HG03439 (cell line): ENCODE data around the gene MYORG.

Experiments
- ATAC-seq: cut with Tn5 transposase; IDR thresholded peaks from one replicate; pipeline ENCODE4 v1.9.1; 2021; ENCODE audit warnings: mild to moderate bottlenecking, moderate library complexity; ENCODE audit not compliant: unreplicated experiment

Gene MYORG

GRCh38 chr9:34376596-34377403, at the start of gene MYORG:
Gene MYORG (minus strand): TSS chr9:34376898. CDS start chr9:34372943, 3,955 bp downstream.
- peak; percentile 82 for ATAC-seq

GRCh38 chr9:34419716-34420504, 43.2 kb upstream of the MYORG start:
- ATAC-seq = no peak

DNA sequence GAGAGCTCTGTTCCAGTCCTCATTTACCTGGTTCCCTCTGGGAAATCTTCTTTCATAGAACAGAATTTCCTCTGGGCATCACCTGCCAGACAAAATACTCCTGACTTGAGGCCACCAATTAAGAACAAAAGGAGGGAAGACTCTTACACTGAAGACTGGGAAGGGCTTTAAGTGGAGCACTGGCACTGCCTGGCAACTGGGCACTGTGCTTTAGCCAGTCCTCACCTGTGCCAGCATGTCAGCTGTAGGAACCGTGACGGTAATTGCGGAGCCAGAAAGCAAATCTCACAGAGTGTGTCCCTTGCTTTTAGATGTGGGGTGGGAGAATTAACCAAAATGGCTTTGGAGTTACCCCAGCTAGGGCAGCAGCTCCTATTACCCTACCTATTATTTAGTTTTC, 41.0 kb upstream of the MYORG start:
- no peak for ATAC-seq

GRCh38 chr9:34413231-34413852, 36.6 kb upstream of the MYORG start:
- no peak for ATAC-seq

- no peak for ATAC-seq
Measured at GRCh38 chr9:34412336-34412735, 35.6 kb upstream of the MYORG start.

GRCh38 chr9:34409154-34409553, 32.5 kb upstream of the MYORG start:
- no peak for ATAC-seq

- no peak for ATAC-seq
Measured at GRCh38 chr9:34408173-34408572, 31.5 kb upstream of the MYORG start.

DNA sequence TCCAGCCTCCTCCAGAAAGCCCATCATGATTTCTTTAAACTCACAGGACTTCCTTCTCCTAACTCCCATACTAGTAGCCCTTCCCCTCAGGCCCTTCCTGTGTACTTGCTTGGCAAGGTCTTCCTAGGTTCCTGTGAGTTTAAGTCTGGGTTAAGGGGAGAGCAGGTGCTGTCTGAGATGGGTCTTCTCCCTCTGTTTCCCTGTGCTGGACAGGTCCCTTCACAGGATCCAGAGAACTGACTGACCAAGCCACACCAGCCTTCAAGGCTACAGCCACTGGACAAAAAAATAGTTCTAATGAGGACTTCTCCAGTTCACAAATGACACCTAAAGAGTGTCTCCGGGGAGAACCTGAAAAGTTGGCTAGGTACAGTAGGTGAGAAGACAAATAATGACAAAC, 29.5 kb upstream of the MYORG start:
- ATAC-seq = no peak

- ATAC-seq = no peak
Measured at GRCh38 chr9:34405719-34406118, 29.0 kb upstream of the MYORG start.

- no peak for ATAC-seq
Measured at GRCh38 chr9:34403554-34404380, 27.1 kb upstream of the MYORG start.

DNA sequence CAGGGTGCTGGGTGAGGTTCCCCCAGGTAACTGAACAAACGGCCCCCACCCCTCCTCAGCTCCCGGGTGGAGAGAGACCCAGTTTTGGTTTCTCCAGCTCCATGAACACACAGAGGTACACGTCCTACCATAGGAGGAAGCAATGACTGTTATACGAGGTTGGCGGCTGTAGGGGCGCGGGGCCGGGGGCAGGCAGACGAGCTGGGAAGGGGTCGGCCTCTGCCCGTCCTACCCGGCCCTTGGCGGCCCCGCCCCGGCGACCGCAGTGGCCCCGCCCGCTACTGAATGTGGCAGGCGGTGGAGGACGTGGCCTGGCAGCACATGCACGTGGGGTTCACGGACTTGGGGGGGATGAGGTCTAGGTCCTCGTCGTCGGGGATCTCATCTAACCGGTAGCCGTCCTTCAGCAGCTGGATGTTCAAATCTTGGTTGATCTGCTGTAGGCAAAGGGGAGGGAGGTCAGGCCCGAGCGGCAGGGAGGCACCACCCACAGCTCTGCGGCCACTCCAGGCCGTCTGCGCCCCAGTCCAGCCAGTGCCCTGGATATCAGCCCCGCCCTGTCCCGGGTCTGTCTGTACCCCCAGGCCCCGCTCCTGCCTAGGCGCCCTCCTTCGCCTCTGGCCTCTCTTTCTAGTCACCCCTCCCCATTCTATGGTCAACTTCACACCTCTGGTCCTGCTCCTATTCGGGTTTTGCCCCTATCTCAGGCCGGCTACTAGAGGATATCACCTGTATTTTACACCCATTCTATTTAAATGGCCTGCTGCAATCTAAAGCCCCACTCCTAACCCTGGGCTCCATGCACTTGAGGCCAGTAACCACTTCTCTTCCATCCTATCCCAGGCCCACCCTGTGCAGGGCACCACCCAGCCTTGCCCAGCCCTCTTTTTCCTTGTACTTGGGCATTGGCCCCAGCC, 24.2 kb upstream of the MYORG start:
- no peak for ATAC-seq

- ATAC-seq = no peak
Measured at GRCh38 chr9:34400275-34400674, 23.6 kb upstream of the MYORG start.

GRCh38 chr9:34399729-34400128, 23.0 kb upstream of the MYORG start:
- no peak for ATAC-seq

DNA sequence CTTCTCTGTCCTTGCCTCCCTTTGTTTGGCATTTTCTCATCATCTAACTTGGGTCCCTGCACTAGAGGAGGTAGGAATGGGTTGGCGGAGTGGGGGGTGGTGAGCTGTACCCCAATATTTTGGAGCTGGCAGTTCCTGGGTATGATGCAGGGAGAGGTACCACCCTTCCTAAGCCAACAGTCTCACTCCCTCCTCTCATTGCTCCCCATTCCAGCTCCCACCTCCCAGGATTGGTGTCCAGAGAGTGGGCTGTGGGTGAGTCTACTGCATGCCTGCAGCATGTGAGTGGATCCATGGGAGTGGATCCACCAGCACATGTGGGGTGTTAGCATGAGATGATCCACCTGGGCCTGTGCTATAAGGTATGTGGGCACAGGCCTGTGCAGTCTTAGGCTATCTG, 22.2 kb upstream of the MYORG start:
- ATAC-seq = no peak

DNA sequence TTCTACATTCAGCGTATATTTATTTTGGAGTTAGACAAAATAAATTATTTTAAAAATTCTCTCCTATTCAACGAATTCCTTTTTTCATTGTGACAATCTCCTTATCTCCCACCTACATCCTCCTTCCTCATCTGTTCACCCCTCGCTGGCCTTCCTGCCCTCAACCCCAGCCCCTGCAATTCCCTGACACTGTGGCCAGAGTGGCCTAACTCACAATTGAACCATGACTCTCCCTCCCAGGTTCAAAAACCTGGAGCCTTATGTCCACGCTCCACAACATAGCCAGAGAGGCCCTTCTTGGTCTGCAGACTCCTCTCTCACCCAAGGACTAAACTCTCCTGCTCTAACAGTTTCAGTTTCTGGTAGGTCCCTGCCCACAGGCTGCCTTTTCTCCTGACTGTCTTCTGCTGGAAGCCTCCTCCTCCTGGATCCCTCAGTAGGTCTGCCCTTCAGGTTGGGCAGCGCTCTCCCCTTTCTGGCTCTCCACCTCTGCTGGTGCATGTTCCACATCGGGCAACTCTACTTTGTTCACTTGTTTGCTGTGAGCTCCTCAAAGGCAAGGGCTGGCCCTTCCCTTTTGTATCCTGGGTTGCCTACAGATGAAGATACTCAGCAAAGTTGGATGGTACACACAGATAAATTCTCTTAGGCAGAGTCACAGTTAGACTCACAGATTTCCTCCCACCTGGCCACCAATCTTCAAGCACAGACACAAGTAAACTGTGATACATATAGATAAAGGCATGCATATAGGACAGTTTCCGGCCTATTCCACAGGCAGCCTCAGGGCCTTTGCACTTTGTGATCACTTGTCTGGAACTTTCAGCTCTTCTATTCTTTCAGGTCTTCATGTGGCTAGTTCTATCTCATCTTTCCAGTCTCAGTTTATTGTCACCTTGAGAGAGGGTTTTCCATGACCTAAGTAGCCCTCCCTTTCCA, 19.8 kb upstream of the MYORG start:
- no peak for ATAC-seq

GRCh38 chr9:34392511-34392910, 15.8 kb upstream of the MYORG start:
- ATAC-seq = no peak

- ATAC-seq = no peak
Measured at GRCh38 chr9:34387239-34387638, 10.5 kb upstream of the MYORG start.

DNA sequence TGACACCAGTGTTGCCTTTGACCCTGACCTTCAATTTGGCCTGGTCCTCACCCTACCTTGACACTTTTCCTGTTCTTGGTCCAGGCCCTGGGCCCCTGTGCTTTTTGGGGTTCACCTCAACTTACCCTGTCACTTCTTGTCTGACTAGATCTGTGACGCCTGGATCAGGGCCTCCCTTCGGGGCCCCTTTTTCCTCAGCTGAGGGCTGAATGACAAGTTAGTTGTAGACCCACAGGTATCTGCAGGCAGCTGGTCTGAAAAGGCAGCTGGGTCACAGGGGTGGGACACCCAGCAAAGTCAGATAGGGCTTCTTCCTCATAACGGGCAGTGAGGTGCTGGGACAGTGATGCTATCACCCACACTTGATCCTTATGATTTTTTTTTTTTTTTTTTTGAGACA, 10.0 kb upstream of the MYORG start:
- no peak for ATAC-seq
